Posterior cingulate gyrus (tissue), 11 donors: ENCODE measurements around the gene RIT2.

Source experiments
- DNase-seq, 10 donors: peaks; one replicate each; pipeline versions ENCODE4 v3.0.0 to v3.0.0-alpha.2; 2020 to 2021; ENCODE audit warnings: mixed read lengths in 3 of 10
- intact Hi-C: fragments of 100-400 bp; cut with DNase I; formaldehyde crosslinking; loops from one replicate; pipeline ENCODE4 v1.15.1; 2023

Gene RIT2

DNA sequence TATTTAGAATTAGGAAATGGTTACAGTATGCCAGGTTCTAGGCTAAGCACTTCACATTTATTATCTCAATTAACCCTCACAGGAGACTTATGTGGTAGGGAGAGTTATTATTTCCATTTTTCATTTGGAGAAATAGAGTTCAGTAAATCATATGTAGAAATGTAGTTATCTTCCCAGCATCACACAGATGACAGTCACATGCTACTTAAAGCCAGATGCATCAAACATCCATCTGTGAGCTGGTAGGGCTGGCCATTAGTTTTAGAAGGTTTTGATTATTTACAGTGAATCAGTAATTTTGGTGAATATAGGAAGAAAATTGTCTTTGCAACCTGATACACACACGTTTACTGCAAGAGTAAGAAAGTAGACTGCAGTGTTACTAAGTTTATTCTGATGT is 97.9 kb downstream of the RIT2 start:
- no peak for DNase-seq
- intact Hi-C loops: no loop called here

DNA sequence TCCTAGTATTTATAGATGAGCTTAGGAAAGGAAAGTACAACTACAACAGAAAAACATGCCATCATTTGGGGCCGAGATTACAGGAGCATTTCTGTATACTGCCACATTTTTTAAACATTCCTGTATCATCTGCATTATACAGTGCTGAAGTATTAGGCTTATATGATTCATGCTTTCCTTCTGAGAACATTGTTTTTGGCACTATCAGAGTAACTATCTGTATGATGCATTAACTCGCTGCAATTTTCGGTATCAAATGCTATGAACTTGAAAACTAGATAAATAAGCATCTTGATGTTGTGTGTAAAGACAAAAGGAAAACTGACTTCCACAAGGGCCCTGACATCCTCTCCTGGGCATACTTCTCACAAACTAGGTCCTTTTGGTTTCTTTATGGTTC is 102.0 kb downstream of the RIT2 start:
- intact Hi-C loops: no loop called here
- DNase-seq: no peak

DNA sequence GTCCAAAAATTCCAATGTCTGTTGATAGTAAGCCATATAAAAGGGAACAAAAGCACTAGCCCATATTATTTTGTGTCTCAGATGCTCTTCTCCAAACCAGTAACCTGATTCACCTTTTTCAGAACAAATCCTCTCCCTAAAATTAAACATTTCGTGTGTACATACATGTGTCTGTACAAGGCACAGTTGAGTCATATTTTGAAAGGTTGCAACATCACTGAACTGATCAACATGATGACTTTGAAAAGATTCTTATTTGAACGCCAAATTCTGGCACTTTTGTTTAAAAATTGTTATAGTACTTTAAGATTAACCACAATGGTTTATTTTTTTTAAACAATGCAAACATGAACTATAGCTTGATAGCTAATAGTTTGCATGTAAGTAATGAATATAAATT is 102.5 kb downstream of the RIT2 start:
- DNase-seq: no peak
- intact Hi-C loops: no loop called here

DNA sequence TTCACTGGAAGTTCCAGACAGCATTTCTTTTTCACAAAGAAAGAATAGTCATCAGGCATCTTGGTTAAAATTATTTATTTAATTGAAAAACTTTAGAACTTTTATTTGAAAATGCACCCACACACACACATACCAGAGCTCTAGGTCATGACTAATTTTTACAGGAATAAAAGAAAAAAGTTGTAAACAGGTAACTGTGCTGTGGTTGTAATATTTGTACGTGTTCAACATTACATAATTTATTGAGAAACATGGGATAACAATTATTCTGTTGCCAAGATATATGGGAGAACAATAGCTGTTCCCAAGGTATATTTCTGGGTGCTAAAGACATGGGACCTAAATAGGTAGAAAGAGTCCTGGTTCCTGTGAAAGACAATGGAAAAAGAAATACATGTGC is 104.9 kb downstream of the RIT2 start:
- intact Hi-C loops: no loop called here
- DNase-seq: no peak

DNA sequence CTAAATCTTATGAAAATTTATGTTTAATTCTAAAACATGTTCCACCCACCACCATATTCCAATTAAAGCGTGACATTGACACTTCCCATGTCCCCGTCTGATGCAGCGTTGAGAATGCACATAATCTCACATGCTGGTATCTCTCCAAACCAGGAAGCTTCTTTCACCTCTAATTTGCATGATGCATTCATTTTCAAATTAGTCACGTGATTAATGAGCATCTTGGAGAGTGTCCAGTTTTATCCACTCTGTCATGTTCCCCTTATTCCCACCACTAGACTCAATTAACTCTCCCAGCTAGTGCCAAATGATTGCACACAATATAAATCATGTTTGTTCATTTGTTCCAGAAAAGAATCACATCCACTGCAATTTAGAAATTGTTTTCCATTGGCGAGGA is 105.8 kb downstream of the RIT2 start:
- intact Hi-C loops: no loop called here
- DNase-seq: no peak

DNA sequence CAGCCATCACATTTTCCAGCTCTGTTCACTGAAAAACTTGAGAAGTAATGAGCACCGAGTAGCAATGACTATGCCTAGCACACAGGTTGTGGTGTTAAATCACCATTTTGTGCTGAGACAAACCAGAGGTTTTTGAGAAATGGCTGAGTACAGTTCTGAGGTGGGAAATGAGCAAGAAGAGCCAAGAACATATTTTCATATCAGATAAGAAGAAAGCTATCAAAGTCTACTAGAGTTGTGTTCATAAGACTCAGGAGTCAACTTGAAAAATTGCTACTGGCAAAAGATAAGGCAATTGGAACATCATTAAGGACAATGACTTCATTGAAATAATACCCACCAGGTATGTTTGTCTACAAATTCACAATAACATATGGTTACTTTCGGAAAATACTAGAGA is 108.1 kb downstream of the RIT2 start:
- intact Hi-C loops: no loop called here
- no peak for DNase-seq

DNA sequence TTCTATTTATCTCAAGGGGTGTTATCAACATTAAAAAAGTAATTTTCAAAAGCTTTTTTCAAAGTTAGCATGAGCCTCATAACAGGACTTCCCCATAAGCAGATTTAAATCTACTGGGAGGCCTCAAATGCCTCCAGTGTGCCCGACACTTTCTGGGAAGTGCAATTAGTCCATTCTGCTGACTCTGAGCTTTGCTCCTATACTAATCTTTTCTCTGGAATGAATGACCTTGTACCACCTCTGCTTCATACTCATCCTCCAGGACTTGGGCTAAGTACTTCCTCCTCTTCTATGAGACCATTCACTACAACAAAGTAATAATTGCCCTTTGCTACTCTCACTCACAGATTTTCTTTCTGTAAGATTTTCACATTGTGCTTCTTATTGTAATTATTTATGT is 111.1 kb downstream of the RIT2 start:
- intact Hi-C loops: no loop called here
- DNase-seq: no peak

DNA sequence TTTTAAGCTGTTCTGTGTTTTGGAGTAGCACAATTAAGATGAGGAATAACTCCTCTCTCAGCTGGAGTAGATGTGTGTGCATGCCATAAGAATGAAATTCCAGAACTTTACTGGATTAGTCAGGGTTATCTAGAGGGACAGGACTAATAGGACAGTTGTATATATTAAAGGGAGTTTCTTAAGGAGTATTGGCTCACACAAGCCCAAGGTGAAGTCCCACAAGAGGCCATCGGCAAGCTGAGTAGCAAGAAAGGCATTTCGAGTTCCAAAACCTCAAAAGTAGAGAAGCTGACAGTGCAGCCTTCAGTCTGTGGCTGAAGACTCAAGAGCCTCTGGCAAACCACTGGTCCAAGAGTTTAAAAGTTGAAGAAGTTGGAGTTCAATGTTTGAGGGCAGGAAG is 113.7 kb downstream of the RIT2 start:
- intact Hi-C loops: no loop called here

DNA sequence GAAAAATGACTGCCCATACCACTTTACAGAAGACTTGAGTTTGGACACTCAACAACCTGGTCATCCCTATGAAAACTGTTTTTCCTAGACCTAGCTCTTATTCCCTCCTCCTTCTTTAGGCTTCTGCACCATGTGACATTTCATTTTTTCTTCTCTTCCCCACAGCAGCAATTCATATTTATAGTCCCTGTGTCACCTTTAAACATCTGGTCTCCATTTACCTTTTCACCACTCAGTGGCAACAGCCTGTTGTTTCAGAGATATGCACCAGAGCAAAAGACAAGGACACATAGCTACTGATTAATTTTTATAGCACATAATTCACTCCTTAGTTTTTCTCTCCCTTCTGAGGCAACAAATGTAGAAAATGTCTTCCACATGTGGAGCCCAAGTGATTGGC is 118.7 kb downstream of the RIT2 start:
- no peak for DNase-seq
- intact Hi-C loops: no loop called here

More for the DNA sequence above, 113.7 kb downstream of the RIT2 start:
- DNase-seq: no peak

DNA sequence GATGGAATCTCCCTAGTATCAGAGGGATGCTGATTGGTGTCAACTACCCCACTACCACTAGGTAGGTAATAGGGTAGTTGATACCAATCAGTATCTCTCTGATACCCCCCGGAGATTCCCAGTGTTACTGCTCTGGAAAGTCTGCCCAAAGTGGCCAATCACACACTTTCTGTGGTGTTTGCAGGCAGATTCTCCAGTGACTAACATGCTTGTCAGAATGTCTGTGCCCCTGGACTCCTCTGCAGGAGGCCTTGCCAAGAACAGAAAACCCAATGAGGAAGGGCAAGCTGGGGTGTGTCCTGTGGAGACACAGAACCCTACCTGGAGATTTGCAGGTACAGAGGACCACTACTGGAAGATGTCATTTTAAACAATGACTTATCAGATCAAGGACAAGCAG is 135.1 kb downstream of the RIT2 start:
- intact Hi-C loops: no loop called here
- no peak for DNase-seq

DNA sequence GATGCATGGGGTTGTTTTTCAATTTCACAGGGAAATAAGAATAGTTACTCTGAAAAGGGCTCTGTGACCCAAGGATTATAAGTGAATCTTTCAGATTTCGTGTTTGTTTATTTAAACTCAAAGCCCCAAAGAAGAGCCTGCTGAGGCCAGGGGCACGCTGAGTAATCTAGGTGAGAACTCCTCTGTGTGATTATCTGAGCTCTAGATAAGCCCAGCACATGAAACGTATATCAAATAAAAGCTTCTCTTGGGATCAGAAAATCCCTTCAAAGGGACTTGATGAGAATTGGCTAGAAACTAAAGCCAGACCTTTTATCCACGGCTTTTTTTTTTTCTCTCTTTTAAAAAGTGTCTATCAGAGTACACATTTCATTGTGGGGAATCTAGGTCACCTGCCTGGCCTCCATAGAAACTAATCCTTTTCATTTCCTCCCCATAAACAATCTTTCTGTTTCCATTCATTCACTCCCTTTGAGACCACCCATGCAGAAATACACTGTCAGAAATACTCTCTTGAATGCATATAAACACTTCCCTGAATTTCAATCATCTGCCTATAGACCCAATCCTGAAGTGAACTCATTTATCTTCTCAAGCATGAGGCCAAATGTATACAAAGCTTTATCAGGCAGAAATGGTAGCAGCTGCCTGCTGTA is 137.4 kb downstream of the RIT2 start:
- intact Hi-C loops: no loop called here
- DNase-seq: no peak

DNA sequence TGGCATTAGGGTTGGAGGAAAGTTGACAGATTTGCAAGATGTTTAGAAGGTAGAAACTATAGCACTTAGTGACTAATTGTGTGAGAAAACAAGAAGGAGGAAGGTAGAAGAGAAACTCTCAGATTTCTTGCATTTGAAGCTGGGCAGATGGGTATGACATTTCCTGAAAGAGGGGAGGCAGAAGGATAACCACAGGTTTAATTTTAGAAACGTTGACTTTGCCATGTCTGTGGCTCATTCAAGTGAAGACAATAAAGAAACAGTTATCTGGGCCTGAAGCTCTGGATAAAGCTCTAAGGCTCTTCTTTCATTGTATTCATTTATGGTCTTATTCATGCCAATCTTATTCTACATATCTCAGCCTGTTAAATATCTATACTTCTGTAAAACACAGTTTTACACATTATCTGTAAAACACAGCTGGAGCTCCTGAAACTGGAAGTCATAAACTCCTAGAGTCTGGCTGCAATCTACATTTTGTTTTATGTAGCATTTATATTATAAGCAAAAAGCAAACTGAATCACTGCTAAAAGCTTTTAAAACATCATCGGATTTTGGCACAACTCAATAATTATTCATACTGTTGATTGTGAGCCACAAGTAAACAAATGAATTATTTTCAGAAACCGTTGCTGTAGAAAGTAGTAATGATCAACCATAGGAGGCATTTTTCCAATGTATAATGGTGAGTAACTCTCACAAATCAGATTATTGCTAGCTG is 138.5 kb downstream of the RIT2 start:
- no peak for DNase-seq
- intact Hi-C loops: no loop called here

DNA sequence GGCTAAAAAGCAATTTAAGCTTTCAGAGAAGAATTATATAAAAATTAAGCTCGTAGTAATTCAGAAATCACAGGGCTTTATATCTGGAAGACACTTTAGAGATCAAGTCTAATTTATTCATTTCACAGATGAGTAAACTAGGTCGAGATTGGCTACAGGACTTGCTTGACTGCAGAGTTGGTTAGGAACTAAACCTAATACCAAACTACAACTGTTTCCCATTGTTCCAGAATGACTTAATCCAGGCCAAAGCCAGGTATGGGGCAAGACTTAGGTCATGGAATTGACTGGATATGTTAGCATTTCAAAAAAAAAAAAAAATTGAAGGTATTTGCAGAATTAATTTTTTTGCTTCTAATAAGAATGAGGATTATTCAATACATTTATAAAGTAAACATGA is 146.1 kb downstream of the RIT2 start:
- intact Hi-C loops: no loop called here
- DNase-seq: no peak

DNA sequence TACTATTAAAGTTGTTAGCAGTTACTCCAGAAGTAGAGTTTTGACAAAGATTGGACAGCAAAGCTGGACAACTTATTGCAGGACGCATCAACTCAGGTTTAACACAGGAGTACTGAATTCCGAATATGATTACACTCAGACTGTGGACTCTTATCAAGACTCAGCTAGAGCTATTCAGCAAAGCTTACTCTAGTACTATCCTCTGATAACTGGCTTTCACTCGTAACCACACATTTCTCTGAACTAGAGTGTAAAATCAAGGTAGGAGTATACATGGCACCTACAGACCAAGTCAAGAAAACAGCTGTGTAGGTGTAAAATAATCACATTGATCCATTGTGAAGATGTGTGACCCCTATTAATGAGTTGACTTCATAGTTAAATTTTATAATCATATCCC is 154.2 kb downstream of the RIT2 start:
- no peak for DNase-seq
- intact Hi-C loops: no loop called here

DNA sequence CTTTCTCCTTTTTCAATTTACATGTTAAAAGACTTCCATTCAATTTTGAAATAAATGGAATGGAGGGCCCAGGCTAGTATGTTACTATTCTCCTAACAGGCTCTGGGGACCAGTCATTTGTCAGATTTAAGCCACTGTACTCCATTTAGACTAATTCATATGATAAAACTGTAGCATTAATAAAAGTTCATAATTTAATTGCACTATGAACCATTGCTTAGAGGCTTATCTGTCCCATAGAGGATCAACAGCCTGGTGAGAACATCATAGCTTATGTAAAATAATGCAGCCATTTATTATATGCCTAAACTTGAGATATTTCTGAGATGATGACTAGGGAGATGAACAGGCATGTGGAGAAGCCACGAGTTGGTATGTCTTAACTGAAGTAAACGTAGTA is 156.0 kb downstream of the RIT2 start:
- intact Hi-C loops: no loop called here
- no peak for DNase-seq

DNA sequence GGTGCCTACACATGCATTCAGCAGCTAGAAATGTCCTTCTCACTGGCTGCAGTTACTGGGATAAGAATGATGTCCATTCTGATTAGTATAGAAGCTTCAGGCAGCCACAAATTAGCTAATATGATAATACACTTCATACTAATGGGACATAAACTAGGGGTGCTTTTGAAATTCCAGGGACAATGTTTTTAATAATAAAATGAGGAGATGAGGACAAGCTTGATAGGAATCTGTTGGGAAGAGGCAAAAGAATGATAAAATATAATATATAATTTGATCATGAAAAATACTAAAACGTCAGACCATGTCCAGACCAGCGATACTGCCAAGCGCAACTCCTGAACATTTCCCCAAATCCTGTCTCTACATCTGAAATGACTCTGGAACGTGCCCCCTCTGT is 157.1 kb downstream of the RIT2 start:
- no peak for DNase-seq
- intact Hi-C loops: no loop called here

DNA sequence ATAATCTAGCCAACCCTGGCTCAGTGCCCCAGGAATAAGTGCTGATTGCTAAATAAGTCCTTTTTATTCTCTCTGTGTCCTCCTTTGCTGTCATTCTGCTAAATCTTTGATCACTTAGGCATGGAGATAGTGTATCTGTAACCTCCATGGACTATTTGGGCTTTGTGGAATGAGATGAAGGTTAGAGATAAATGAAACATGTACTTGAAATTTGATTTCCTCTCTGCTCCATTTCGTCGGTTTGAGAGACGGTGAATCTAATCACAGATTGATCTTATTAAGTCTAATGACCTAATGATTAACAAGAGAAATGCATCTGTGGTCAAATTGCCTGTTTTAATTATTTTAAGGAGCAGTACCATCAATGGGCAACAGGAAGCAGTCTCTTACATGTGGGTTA is 159.2 kb downstream of the RIT2 start:
- intact Hi-C loops: no loop called here
- DNase-seq: no peak

DNA sequence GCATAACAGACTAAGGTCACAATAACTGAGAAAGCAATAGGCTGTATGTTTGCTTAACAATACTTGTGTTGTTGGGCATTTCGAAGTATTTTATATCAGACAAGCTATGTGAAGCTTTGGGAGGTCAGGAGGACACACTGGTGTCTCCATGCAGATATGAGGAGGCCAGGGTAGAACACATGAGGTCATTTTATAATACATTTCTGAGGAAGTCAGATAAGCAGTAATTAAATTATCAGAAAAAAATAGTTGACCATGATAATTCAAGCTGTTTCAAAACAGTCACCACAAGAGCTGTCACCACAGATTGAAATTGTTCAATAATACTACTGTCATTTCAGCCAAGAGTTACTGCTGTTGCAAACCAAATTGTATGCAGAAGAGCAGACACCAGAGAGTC is 160.6 kb downstream of the RIT2 start:
- intact Hi-C loops: no loop called here
- DNase-seq: no peak

DNA sequence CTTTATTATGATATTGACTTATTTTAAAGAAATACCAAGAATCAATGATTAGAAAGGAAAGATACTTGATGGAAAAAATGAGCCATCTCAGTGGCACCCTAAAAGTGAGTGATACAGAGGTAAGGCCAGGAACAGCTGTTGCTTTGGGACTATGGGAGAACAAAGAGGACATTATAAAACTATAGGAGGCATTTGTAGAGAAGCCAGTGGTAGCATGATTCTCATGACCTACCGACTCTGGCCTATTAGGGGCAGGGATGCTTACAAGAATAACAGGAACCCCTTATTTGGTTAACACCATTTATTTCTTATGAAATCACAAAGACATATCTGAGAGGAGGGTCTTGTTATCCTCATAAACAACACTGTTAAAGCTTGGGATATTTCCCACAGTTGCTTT is 162.2 kb downstream of the RIT2 start:
- intact Hi-C loops: no loop called here
- no peak for DNase-seq

DNA sequence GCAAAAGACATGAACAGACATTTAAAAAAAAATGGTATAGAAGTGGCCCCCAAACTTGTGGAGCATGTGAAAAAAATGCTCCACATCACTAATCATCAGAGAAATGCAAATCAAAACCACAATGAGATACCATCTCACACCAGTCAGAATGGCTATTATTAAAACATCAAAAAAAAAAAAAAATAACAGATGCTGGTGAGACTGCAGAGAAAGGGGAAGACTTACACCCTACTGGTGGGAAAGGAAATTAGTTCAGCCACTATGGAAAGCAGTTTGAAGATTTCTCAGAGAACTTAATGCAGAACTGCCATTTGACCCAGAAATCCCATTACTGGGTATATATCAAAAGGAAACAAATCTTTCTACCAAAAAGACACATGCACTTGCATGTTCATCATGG is 164.8 kb downstream of the RIT2 start:
- DNase-seq: no peak
- intact Hi-C loops: no loop called here

DNA sequence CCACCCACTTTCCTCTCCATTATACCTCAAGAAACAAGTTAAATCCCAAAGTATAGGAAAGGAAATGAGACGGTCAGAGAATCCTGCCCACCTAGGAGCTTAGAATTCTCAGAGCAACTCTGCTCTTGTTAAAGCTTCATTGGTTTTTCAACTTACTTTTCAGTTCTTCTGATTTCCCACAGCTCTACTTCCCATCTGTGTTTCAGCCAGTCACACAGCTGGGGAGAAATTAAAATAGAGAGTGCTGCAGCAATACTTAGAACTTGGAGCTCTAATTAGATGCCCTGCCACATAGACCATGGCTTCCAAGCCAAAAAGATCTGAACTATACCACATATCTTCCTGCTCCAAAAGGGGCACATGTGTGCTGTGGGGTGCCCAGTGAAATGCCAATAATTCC is 166.7 kb downstream of the RIT2 start:
- intact Hi-C loops: no loop called here
- DNase-seq: no peak

DNA sequence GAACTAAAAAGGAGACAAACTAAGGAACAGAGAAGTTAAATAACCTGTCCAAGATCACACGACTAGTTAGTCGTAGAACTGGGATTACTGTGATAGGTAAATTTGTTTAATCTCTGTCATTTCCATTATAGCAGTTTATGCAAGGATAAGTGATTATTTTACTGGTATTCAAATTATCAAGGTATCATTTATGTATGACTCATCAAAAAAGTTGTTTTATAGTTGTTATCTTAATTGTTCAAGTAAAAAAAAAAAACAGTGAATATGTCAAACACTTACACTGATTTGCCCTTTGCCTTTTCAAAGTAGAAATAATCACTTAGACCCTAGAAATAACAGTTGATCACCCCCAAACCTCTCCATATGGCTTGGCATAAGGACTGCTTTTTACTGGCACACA is 173.6 kb downstream of the RIT2 start:
- intact Hi-C loops: no loop called here

DNA sequence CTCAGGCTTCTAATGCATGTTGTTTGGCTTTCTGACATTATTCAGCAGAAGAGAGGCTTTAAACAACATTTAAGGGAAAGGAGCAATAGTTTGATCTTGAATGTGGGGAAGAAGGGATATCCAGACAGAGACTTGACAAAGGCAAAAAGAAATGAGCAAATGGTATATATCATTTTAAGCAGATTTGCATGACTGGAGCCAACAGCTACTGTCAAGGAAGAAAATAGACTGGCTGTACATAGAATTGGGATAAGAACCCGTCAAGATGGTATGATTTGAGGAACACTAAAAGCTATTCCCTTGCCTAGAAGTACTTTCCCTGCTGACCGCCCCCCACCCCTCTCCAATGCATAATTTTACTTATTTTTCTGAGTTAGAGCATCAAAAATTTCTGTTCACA is 174.5 kb downstream of the RIT2 start:
- intact Hi-C loops: no loop called here

More for the DNA sequence above, 173.6 kb downstream of the RIT2 start:
- DNase-seq: no peak

More for the DNA sequence above, 174.5 kb downstream of the RIT2 start:
- DNase-seq: no peak
